HepG2 (cell line): Measurements from ENCODE around the gene RRP12.

Experiments
- ARHGAP35 ChIP-seq: sonication (generic); formaldehyde crosslinking; IDR thresholded peaks from 2 replicates; pipeline ENCODE4 v1.9.0; 2022; ENCODE audit warnings: mild to moderate bottlenecking, inconsistent platforms, moderate library complexity, missing genetic modification reagents, borderline replicate concordance
- CCAR2 ChIP-seq: fragments of 200-400 bp; formaldehyde crosslinking; optimal IDR thresholded peaks from 2 replicates; pipeline ENCODE3; 2018; ENCODE audit warnings: low read depth, mild to moderate bottlenecking, low read length, moderate library complexity
- CREB1 ChIP-seq, 2 experiments: fragments of 450-650 bp in 1 of 2; IDR thresholded peaks; 2 replicates each; pipeline ENCODE4 v1.6.1; 2016 to 2017; ENCODE audit warnings: control low read depth in 1 of 2, mild to moderate bottlenecking in 1 of 2, missing compliant biosample characterization in 1 of 2, missing genetic modification characterization in 1 of 2
- EED ChIP-seq: sonication (generic); formaldehyde crosslinking; IDR thresholded peaks from 2 replicates; pipeline ENCODE4 v1.5.0; 2020; ENCODE audit warnings: mild to moderate bottlenecking, missing genetic modification reagents
- EP300 ChIP-seq, 3 experiments: sonication (generic) in 1 of 3; formaldehyde crosslinking in 1 of 3; IDR thresholded peaks; 2 replicates each; pipeline versions ENCODE4 v1.5.1 to v1.6.1; 2011 to 2020; ENCODE audit warnings: low read depth in 2 of 3, low read length in 2 of 3, borderline replicate concordance in 1 of 3, improper control_type of control experiment in 1 of 3, mild to moderate bottlenecking in 1 of 3, missing genetic modification reagents in 1 of 3, moderate library complexity in 1 of 3
- FOXP1 ChIP-seq, 2 experiments: fragments of 450-650 bp in 1 of 2; IDR thresholded peaks; 2 replicates each; pipeline ENCODE4 v1.6.1; 2017 to 2018; ENCODE audit warnings: antibody characterized with exemption in 1 of 2
- HMGXB4 ChIP-seq, 2 experiments: sonication (generic) in 1 of 2; formaldehyde crosslinking in 1 of 2; IDR thresholded peaks; 2 replicates each; pipeline versions ENCODE4 v1.4.0 to v1.6.1; 2018 to 2020; ENCODE audit warnings: missing genetic modification reagents in 2 of 2, borderline replicate concordance in 1 of 2, low read depth in 1 of 2, mild to moderate bottlenecking in 1 of 2, missing biosample characterization in 1 of 2
- HNF4G ChIP-seq, 2 experiments: sonication (generic) in 1 of 2; formaldehyde crosslinking in 1 of 2; IDR thresholded peaks; 2 replicates each; pipeline versions ENCODE4 v1.4.0 to v1.6.1; 2011 to 2020; ENCODE audit warnings: borderline replicate concordance in 2 of 2, low read depth in 2 of 2, mild to moderate bottlenecking in 2 of 2, low read length in 1 of 2, missing genetic modification reagents in 1 of 2, moderate library complexity in 1 of 2
- JUND ChIP-seq: sonication (generic); formaldehyde crosslinking; IDR thresholded peaks from 2 replicates; pipeline ENCODE4 v1.8.0; 2022; ENCODE audit warnings: mild to moderate bottlenecking, missing genetic modification reagents
- POLR2G ChIP-seq: fragments of 200-400 bp; formaldehyde crosslinking; IDR thresholded peaks from 2 replicates; pipeline ENCODE4 v1.6.1; 2018; ENCODE audit warnings: mild to moderate bottlenecking, low read depth, low read length, moderate library complexity
- RAD21 ChIP-seq: fragments of 450-650 bp; formaldehyde crosslinking; IDR thresholded peaks from 2 replicates; pipeline ENCODE4 v1.5.0; 2020; ENCODE audit warnings: mild to moderate bottlenecking
- TCF12 ChIP-seq, 2 experiments: fragments of 450-650 bp in 1 of 2; sonication (generic) in 1 of 2; formaldehyde crosslinking in 1 of 2; IDR thresholded peaks; 2 replicates each; pipeline versions ENCODE4 v1.6.1 to v1.8.0; 2017 to 2022; ENCODE audit warnings: antibody characterized with exemption in 1 of 2, mild to moderate bottlenecking in 1 of 2, missing genetic modification reagents in 1 of 2, moderate library complexity in 1 of 2
- ZBTB4 ChIP-seq: sonication (generic); formaldehyde crosslinking; IDR thresholded peaks from 2 replicates; pipeline ENCODE4 v1.4.0; 2020; ENCODE audit warnings: missing genetic modification reagents, mild to moderate bottlenecking, borderline replicate concordance
- ZNF7 ChIP-seq: IDR thresholded peaks from 2 replicates; pipeline ENCODE4 v1.6.1; 2016; ENCODE audit warnings: missing biosample characterization, missing genetic modification reagents

GRCh38 chr10:97329766-97330165 is 71.4 kb downstream of the RRP12 start:
- TF ChIP-seq CREB1 (IDR thresholded peaks at IDR 0.05) (no peak), CREB1 (CRISPR knock-in tag; IDR thresholded peaks at IDR 0.05) (no peak), ARHGAP35 (CRISPR knock-in tag) (no peak), POLR2G (no peak), HMGXB4 (CRISPR knock-in tag; IDR thresholded peaks at IDR 0.05; ENCODE audit: borderline replicate concordance in 1 of 2, low read depth in 1 of 2) (no peak), ZBTB4 (CRISPR knock-in tag) (no peak), RAD21 (no peak), HNF4G (IDR thresholded peaks at IDR 0.05; ENCODE audit: borderline replicate concordance, low read depth, low read length) (no peak), HNF4G (CRISPR knock-in tag; IDR thresholded peaks at IDR 0.05; ENCODE audit: borderline replicate concordance, low read depth) (no peak), EP300 (IDR thresholded peaks at IDR 0.05; ENCODE audit: low read depth in 2 of 2, low read length in 2 of 2) (no peak), EP300 (CRISPR knock-in tag; IDR thresholded peaks at IDR 0.05; ENCODE audit: borderline replicate concordance) (no peak), FOXP1 (IDR thresholded peaks at IDR 0.05) (no peak), FOXP1 (CRISPR knock-in tag; IDR thresholded peaks at IDR 0.05) (no peak), ZNF7 (CRISPR knock-in tag) (no peak), JUND (CRISPR knock-in tag) (no peak), TCF12 (IDR thresholded peaks at IDR 0.05) (no peak), TCF12 (CRISPR knock-in tag; IDR thresholded peaks at IDR 0.05) (no peak), CCAR2 (no peak), EED (CRISPR knock-in tag) (no peak)
